H7 (cell line): ENCODE data around the gene MAP1B. TPM values are rescaled to one million over a fixed set of nuclear protein-coding genes. Genes with fewer than 3 reads are reported as not detected.

Source experiments
- DNase-seq: peaks from one replicate; pipeline ENCODE4 v3.0.0; 2012
- H3K27me3 ChIP-seq: 2 replicates; pipeline ENCODE4 v1.6.0; 2011; ENCODE audit warnings: mild to moderate bottlenecking, low read length; ENCODE audit not compliant: control insufficient read depth, insufficient read depth
- H3K36me3 ChIP-seq: replicated peaks from 2 replicates; pipeline ENCODE4 v1.5.1; 2011; ENCODE audit warnings: low read length; ENCODE audit not compliant: control insufficient read depth, insufficient read depth
- H3K4me3 ChIP-seq: 2 replicates; pipeline ENCODE4 v1.5.1; 2011; ENCODE audit warnings: low read depth, mild to moderate bottlenecking, control low read depth, low read length, moderate library complexity; ENCODE audit not compliant: insufficient read depth
- total RNA-seq: library from RNA; depleted of rRNA; stranded (reverse); fragments of >200 nt; shearing (Covaris generic); gene quantifications from 2 replicates; pipeline ENCODE4 v1.2.3, GENCODE V29; 2014; rRNA removed

MAP1B gene
- total RNA-seq, 1 experiment from 2014 or later, result 31.1 TPM

- H3K4me3 ChIP-seq, result no peak overlapping the region
These were observed 144.7 kb downstream of the MAP1B start for GRCh38 chr5:72252008-72252407.

GRCh38 chr5:72252574-72253155, 145.4 kb downstream of the MAP1B start:
- Histone ChIP-seq H3K36me3 (no peaks in the 10 kb centered on the region), H3K27me3 (no peaks in the 10 kb centered on the region), H3K4me3 (no peak overlapping the region)
- no peak for DNase-seq

More at GRCh38 chr5:72252008-72252407, 144.7 kb downstream of the MAP1B start:
- no peaks in the 10 kb centered on the region for H3K36me3 ChIP-seq
- H3K27me3 ChIP-seq, result no peaks in the 10 kb centered on the region
- DNase-seq, result no peak

- DNase-seq, result no peak
- no peaks in the 10 kb centered on the region for H3K36me3 ChIP-seq
- H3K27me3 ChIP-seq, result no peaks in the 10 kb centered on the region
- H3K4me3 ChIP-seq, result no peak overlapping the region
These were observed 148.0 kb downstream of the MAP1B start for GRCh38 chr5:72255237-72255636.

GRCh38 chr5:72255670-72256069, 148.4 kb downstream of the MAP1B start:
- Histone ChIP-seq H3K27me3 (no peaks in the 10 kb centered on the region), H3K36me3 (no peaks in the 10 kb centered on the region), H3K4me3 (no peak overlapping the region)
- no peak for DNase-seq

- Histone ChIP-seq H3K4me3 (no peak overlapping the region), H3K36me3 (no peaks in the 10 kb centered on the region), H3K27me3 (no peaks in the 10 kb centered on the region)
- DNase-seq, result no peak
These were observed 149.3 kb downstream of the MAP1B start for GRCh38 chr5:72256536-72256935.

Other genes with a start within 250 kb of the MAP1B start
- 119 and 127 TPM in 2 replicates for gene MRPS27, start 212.8 kb downstream of the MAP1B start, total RNA-seq
- gene PTCD2, start 212.9 kb downstream of the MAP1B start, total RNA-seq, result 15.0 and 16.6 TPM in 2 replicates